ENCODE results near the gene GPC3. TPM values are rescaled to one million over a fixed set of nuclear protein-coding genes. Genes with fewer than 3 reads are reported as not detected.

GPC3 gene
- polyA plus RNA-seq, 1 of the 3 experiments (the other 2 are of a cell fraction), result 1.4 TPM

DNA sequence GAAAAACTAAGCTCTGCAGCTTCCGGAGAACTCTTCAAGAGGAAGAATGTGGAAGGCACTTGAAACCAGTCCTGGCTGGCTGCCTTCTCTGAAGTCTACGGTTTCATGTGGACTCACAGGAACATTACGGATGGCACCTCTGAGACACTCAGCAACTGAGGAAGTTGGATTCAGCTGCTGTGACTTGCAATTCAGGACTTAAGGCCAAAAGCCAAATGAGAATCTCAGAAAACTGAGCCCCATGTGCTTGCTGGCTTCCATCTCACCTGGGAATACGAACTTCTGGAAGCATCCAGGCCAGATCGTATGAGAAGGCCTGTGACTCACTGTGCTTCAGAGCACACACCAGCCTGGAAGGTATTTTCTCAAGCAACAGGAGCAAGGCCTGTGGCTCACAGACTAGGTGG lies 462.3 kb downstream of the GPC3 start:
- TF ChIP-seq SMC3 (IDR thresholded peaks at IDR 0.05; ENCODE audit: low read depth, low read length) (no peak), SIN3A (IDR thresholded peaks at IDR 0.05; ENCODE audit: borderline replicate concordance, low read depth, low read length) (no peak), EP300 (IDR thresholded peaks at IDR 0.05; ENCODE audit: borderline replicate concordance in 1 of 2, low read depth in 1 of 2, low read length in 1 of 2) (no peak), GABPA (IDR thresholded peaks at IDR 0.05; ENCODE audit: low read depth) (no peak), CHD2 (IDR thresholded peaks at IDR 0.05; ENCODE audit: low read length, partially characterized antibody) (no peak), MXI1 (IDR thresholded peaks at IDR 0.05; ENCODE audit: low read depth, low read length) (no peak), YY1 (IDR thresholded peaks at IDR 0.05; ENCODE audit: low read depth) (no peak), RXRA (IDR thresholded peaks at IDR 0.05; ENCODE audit: borderline replicate concordance, low read depth) (no peak), GATA2 (CRISPR knock-in tag; IDR thresholded peaks at IDR 0.05) (no peak), RAD21 (IDR thresholded peaks at IDR 0.05; ENCODE audit: low read length) (no peak), FOXM1 (IDR thresholded peaks at IDR 0.05; ENCODE audit: low read depth) (no peak)
- TF ChIP-seq, protein P1, sequence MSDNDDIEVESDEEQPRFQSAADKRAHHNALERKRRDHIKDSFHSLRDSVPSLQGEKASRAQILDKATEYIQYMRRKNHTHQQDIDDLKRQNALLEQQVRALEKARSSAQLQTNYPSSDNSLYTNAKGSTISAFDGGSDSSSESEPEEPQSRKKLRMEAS (IDR thresholded peaks at IDR 0.05; ENCODE audit: low read depth), result no peak
- TF ChIP-seq, protein P2, sequence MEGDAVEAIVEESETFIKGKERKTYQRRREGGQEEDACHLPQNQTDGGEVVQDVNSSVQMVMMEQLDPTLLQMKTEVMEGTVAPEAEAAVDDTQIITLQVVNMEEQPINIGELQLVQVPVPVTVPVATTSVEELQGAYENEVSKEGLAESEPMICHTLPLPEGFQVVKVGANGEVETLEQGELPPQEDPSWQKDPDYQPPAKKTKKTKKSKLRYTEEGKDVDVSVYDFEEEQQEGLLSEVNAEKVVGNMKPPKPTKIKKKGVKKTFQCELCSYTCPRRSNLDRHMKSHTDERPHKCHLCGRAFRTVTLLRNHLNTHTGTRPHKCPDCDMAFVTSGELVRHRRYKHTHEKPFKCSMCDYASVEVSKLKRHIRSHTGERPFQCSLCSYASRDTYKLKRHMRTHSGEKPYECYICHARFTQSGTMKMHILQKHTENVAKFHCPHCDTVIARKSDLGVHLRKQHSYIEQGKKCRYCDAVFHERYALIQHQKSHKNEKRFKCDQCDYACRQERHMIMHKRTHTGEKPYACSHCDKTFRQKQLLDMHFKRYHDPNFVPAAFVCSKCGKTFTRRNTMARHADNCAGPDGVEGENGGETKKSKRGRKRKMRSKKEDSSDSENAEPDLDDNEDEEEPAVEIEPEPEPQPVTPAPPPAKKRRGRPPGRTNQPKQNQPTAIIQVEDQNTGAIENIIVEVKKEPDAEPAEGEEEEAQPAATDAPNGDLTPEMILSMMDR (IDR thresholded peaks at IDR 0.05), result no peak
- WGBS (ENCODE audit: low lambda C conversion rate), result 44% methylated on average over 4 of the region's 5 CpGs

DNA sequence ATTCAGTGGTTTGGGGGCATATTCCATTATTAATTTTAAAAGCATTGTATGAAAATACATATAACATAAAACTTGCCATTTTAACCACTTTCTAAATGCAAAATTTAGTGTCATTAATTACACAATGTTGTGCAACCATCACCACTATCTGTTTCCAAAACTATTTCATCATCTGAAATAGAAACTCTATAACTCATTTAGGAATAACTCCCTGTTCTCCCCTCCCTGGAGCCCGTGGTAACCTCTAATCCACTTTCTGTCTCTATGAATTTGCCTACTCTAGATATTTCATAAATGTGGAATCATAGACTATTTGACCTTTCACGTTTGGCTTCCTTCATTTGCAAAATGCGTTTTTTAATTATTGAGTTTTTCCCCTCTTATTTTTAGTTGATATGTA lies 468.7 kb downstream of the GPC3 start:
- Histone ChIP-seq H3K4me1 (ENCODE audit: control insufficient read depth in 1 of 2, insufficient read depth in 2 of 2, low read depth in 1 of 2, low read length in 1 of 2) (no peaks in the 10 kb centered on the region), H3K79me2 (ENCODE audit: insufficient read depth) (no peaks in the 10 kb centered on the region), H3K4me3 (ENCODE audit: low read depth in 2 of 2, low read length in 1 of 2) (no peak overlapping the region), H3K9me3 (no peaks in the 10 kb centered on the region), H3K4me2 (no peak overlapping the region), H3F3A (replicated peaks; ENCODE audit: insufficient read depth) (no peaks in the 10 kb centered on the region), H4K20me1 (ENCODE audit: insufficient read depth) (no peaks in the 10 kb centered on the region), H3K27me3 (ENCODE audit: insufficient read depth) (no peaks in the 10 kb centered on the region), H3K9me2 (no peaks in the 10 kb centered on the region), H3K27ac (ENCODE audit: low read depth in 2 of 2, low read length in 1 of 2) (no peak overlapping the region), H2AFZ (ENCODE audit: low read depth) (no peak overlapping the region), H3K9ac (no peak overlapping the region), H3K36me3 (replicated peaks in 1 of 2; ENCODE audit: control insufficient read depth in 1 of 2, insufficient read depth in 2 of 2, low read length in 1 of 2) (no peaks in the 10 kb centered on the region)
- WGBS (ENCODE audit: low lambda C conversion rate), result 8% methylated on average over 3 of the region's 3 CpGs
- ChIA-PET POLR2A (no interaction called here), CTCF (no interaction called here)
- no peak for DNase-seq
- TF ChIP-seq RXRA (IDR thresholded peaks at IDR 0.05; ENCODE audit: borderline replicate concordance, low read depth) (no peak), SIN3A (IDR thresholded peaks at IDR 0.05; ENCODE audit: borderline replicate concordance, low read depth, low read length) (no peak), JUND (IDR thresholded peaks at IDR 0.05) (no peak), ELF1 (IDR thresholded peaks at IDR 0.05) (no peak), POLR2AphosphoS5 (IDR thresholded peaks at IDR 0.05; ENCODE audit: low read depth, low read length) (no peak), RFX5 (IDR thresholded peaks at IDR 0.05; ENCODE audit: low read length) (no peak), RAD21 (IDR thresholded peaks at IDR 0.05; ENCODE audit: low read length) (no peak), YY1 (IDR thresholded peaks at IDR 0.05; ENCODE audit: low read depth) (no peak)
- TF ChIP-seq, protein P3, sequence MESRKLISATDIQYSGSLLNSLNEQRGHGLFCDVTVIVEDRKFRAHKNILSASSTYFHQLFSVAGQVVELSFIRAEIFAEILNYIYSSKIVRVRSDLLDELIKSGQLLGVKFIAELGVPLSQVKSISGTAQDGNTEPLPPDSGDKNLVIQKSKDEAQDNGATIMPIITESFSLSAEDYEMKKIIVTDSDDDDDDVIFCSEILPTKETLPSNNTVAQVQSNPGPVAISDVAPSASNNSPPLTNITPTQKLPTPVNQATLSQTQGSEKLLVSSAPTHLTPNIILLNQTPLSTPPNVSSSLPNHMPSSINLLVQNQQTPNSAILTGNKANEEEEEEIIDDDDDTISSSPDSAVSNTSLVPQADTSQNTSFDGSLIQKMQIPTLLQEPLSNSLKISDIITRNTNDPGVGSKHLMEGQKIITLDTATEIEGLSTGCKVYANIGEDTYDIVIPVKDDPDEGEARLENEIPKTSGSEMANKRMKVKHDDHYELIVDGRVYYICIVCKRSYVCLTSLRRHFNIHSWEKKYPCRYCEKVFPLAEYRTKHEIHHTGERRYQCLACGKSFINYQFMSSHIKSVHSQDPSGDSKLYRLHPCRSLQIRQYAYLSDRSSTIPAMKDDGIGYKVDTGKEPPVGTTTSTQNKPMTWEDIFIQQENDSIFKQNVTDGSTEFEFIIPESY (IDR thresholded peaks at IDR 0.05; ENCODE audit: borderline replicate concordance, low read depth), result no peak
- TF ChIP-seq, protein P1 (IDR thresholded peaks at IDR 0.05; ENCODE audit: low read depth), result no peak
- TF ChIP-seq, protein P4, sequence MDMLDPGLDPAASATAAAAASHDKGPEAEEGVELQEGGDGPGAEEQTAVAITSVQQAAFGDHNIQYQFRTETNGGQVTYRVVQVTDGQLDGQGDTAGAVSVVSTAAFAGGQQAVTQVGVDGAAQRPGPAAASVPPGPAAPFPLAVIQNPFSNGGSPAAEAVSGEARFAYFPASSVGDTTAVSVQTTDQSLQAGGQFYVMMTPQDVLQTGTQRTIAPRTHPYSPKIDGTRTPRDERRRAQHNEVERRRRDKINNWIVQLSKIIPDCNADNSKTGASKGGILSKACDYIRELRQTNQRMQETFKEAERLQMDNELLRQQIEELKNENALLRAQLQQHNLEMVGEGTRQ (IDR thresholded peaks at IDR 0.05; ENCODE audit: borderline replicate concordance, low read depth, low read length), result no peak
- TF ChIP-seq, protein P5, sequence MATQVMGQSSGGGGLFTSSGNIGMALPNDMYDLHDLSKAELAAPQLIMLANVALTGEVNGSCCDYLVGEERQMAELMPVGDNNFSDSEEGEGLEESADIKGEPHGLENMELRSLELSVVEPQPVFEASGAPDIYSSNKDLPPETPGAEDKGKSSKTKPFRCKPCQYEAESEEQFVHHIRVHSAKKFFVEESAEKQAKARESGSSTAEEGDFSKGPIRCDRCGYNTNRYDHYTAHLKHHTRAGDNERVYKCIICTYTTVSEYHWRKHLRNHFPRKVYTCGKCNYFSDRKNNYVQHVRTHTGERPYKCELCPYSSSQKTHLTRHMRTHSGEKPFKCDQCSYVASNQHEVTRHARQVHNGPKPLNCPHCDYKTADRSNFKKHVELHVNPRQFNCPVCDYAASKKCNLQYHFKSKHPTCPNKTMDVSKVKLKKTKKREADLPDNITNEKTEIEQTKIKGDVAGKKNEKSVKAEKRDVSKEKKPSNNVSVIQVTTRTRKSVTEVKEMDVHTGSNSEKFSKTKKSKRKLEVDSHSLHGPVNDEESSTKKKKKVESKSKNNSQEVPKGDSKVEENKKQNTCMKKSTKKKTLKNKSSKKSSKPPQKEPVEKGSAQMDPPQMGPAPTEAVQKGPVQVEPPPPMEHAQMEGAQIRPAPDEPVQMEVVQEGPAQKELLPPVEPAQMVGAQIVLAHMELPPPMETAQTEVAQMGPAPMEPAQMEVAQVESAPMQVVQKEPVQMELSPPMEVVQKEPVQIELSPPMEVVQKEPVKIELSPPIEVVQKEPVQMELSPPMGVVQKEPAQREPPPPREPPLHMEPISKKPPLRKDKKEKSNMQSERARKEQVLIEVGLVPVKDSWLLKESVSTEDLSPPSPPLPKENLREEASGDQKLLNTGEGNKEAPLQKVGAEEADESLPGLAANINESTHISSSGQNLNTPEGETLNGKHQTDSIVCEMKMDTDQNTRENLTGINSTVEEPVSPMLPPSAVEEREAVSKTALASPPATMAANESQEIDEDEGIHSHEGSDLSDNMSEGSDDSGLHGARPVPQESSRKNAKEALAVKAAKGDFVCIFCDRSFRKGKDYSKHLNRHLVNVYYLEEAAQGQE (IDR thresholded peaks at IDR 0.05; ENCODE audit: low read depth, low read length), result no peak

More for the DNA sequence above, 462.3 kb downstream of the GPC3 start:
- Histone ChIP-seq H3K36me3 (replicated peaks in 1 of 2; ENCODE audit: control insufficient read depth in 1 of 2, insufficient read depth in 2 of 2, low read length in 1 of 2) (no peaks in the 10 kb centered on the region), H3F3A (replicated peaks; ENCODE audit: insufficient read depth) (no peaks in the 10 kb centered on the region), H3K4me3 (ENCODE audit: low read depth in 2 of 2, low read length in 1 of 2) (no peak overlapping the region), H3K9me3 (no peaks in the 10 kb centered on the region), H3K79me2 (ENCODE audit: insufficient read depth) (no peaks in the 10 kb centered on the region), H3K9ac (no peak overlapping the region), H3K27ac (ENCODE audit: low read depth in 2 of 2, low read length in 1 of 2) (no peak overlapping the region), H3K9me2 (no peaks in the 10 kb centered on the region), H3K4me1 (ENCODE audit: control insufficient read depth in 1 of 2, insufficient read depth in 2 of 2, low read depth in 1 of 2, low read length in 1 of 2) (no peaks in the 10 kb centered on the region), H4K20me1 (ENCODE audit: insufficient read depth) (no peaks in the 10 kb centered on the region), H2AFZ (ENCODE audit: low read depth) (no peak overlapping the region), H3K4me2 (no peak overlapping the region), H3K27me3 (ENCODE audit: insufficient read depth) (no peaks in the 10 kb centered on the region)
- ChIA-PET POLR2A (no interaction called here), CTCF (interaction anchor here (1.5 kb wide), 1 partner anchor 13 kb away, joined by 4 read pairs; no protein-coding TSS in a partner anchor)
- DNase-seq, result no peak

Data from SK-N-SH (cell line).